Measurements from ENCODE around the gene OR5A2.
A peak's percentile ranks its signal among the peaks of the same experiment; 100 is the strongest.
"Not testable (repeated sequence)": the region's sequence is repeated elsewhere in the genome, so short reads cannot be mapped to it uniquely, and the experiment has no call there.

OR5A2 gene

GRCh38 chr11:59426361-59427067 lies at the start of gene OR5A2:
Gene OR5A2 (minus strand): TSS chr11:59426413. CDS start chr11:59422953, 3,460 bp downstream.
- no peak for DNase-seq

- DNase-seq = no peak
Measured at GRCh38 chr11:59475176-59475575, 49.0 kb upstream of the OR5A2 start.

- DNase-seq = no peak
Measured at GRCh38 chr11:59473015-59473414, 46.8 kb upstream of the OR5A2 start, which contains the start of gene OR4D10. Gene OR4D10 (plus strand): TSS chr11:59473315. CDS start chr11:59477430, 4,115 bp downstream.

GRCh38 chr11:59463190-59463641 lies 37.0 kb upstream of the OR5A2 start:
- no peak for DNase-seq

- no peak for DNase-seq
Measured at GRCh38 chr11:59459916-59460315, 33.7 kb upstream of the OR5A2 start.

GRCh38 chr11:59456661-59457060 lies 30.4 kb upstream of the OR5A2 start, which contains the start of gene OR4D6:
Gene OR4D6 (plus strand): TSS chr11:59456961. CDS start chr11:59456961, 0 bp downstream.
- DNase-seq = no peak

GRCh38 chr11:59448484-59448883 lies 22.3 kb upstream of the OR5A2 start:
- DNase-seq = no peak

GRCh38 chr11:59445624-59446023 lies 19.4 kb upstream of the OR5A2 start:
- not testable (repeated sequence) for DNase-seq

- DNase-seq = no peak
Measured at GRCh38 chr11:59437770-59438169, 11.6 kb upstream of the OR5A2 start.

GRCh38 chr11:59436169-59436568 lies 10.0 kb upstream of the OR5A2 start, which contains the start of gene OR5A1:
Gene OR5A1 (plus strand): TSS chr11:59436469. CDS start chr11:59443169, 6,700 bp downstream.
- no peak for DNase-seq

GRCh38 chr11:59429924-59430516 lies 3.8 kb upstream of the OR5A2 start:
- peak; percentile 70 for DNase-seq

- no peak for DNase-seq
Measured at GRCh38 chr11:59427068-59427382, 812 bp upstream of the OR5A2 start.

GRCh38 chr11:59425131-59425530 lies 1.1 kb downstream of the OR5A2 start:
- no peak for DNase-seq

GRCh38 chr11:59423835-59424234 lies 2.4 kb downstream of the OR5A2 start:
- DNase-seq = no peak

GRCh38 chr11:59418156-59418555 lies 8.1 kb downstream of the OR5A2 start:
- DNase-seq = no peak

GRCh38 chr11:59417023-59417422 lies 9.2 kb downstream of the OR5A2 start:
- no peak for DNase-seq

- no peak for DNase-seq
Measured at GRCh38 chr11:59416613-59417012, 9.6 kb downstream of the OR5A2 start.

GRCh38 chr11:59415111-59415510 lies 11.1 kb downstream of the OR5A2 start:
- DNase-seq = no peak

- DNase-seq = no peak
Measured at GRCh38 chr11:59413646-59414045, 12.6 kb downstream of the OR5A2 start.

- no peak for DNase-seq
Measured at GRCh38 chr11:59403546-59403945, 22.7 kb downstream of the OR5A2 start.

- DNase-seq = no peak
Measured at GRCh38 chr11:59401262-59401552, 25.0 kb downstream of the OR5A2 start.

- no peak for DNase-seq
Measured at GRCh38 chr11:59400461-59401261, 25.6 kb downstream of the OR5A2 start.

- DNase-seq = no peak
Measured at GRCh38 chr11:59394186-59394585, 32.0 kb downstream of the OR5A2 start.

Measured in CD4-positive, alpha-beta T cell treated with Interleukin-10 for 1 hour (primary cell).